Left lung (tissue), 10 donors: Measurements from ENCODE around the gene PCSK5. TPM values are rescaled to one million over a fixed set of nuclear protein-coding genes. Genes with fewer than 3 reads are reported as not detected.

Experiments used
- ATAC-seq: fragments of 200-7000 bp; cut with Tn5 transposase; one replicate; pipeline ENCODE4 v1.9.1; 2020; ENCODE audit warnings: moderate library complexity
- DNase-seq, 4 donors: peaks; one replicate each; pipeline ENCODE4 v3.0.0-alpha.2; 2013 to 2020
- H3K27ac ChIP-seq, 2 donors: fragments of 200-600 bp; sonication (generic) in 1 of 2; one replicate each; pipeline versions ENCODE4 v1.5.0 to v1.8.0; 2020 to 2021
- H3K27me3 ChIP-seq, 2 donors: fragments of 200-600 bp; sonication (generic) in 1 of 2; one replicate each; pipeline versions ENCODE4 v1.5.0 to v1.8.0; 2020 to 2021
- H3K36me3 ChIP-seq, 2 donors: fragments of 200-600 bp; sonication (generic) in 1 of 2; one replicate each; pipeline versions ENCODE4 v1.5.0 to v1.8.0; 2020 to 2021
- H3K4me1 ChIP-seq, 2 donors: fragments of 200-600 bp; one replicate each; pipeline ENCODE4 v1.8.0; 2021
- H3K4me3 ChIP-seq, 2 donors: fragments of 200-600 bp; sonication (generic) in 1 of 2; one replicate each; pipeline versions ENCODE4 v1.5.0 to v1.8.0; 2020 to 2021; ENCODE audit warnings: mild to moderate bottlenecking in 1 of 2
- H3K9me3 ChIP-seq, 2 donors: fragments of 200-600 bp; sonication (generic) in 1 of 2; one replicate each; pipeline versions ENCODE4 v1.5.0 to v1.8.0; 2020 to 2021
- intact Hi-C, 2 donors: fragments of 100-400 bp; cut with DNase I; formaldehyde crosslinking; loops; one replicate each; pipeline versions ENCODE4 v1.11.2 to v1.14.2; 2022
- polyA plus RNA-seq, 6 donors: library from polyadenylated mRNA; unstranded; fragments of 120-200 nt; gene quantifications; one replicate each; pipeline ENCODE4 v1.2.1, GENCODE V29; 2013; ENCODE audit not compliant: insufficient read length in 6 of 6
- total RNA-seq, 2 donors: library from RNA; stranded (reverse); fragmentation: NEBNext Ultra II Directional; extraction: Animal tissue kit (Norgen Biotek cat#: 25700); gene quantifications; one replicate each; pipeline ENCODE4 v1.2.1, GENCODE V29; 2021
- TF ChIP-seq, protein P1 (sequence below), 2 donors: fragments of 200-600 bp; sonication (generic) in 1 of 2; IDR thresholded peaks; one replicate each; pipeline versions ENCODE4 v1.5.0 to v1.8.0; 2021; ENCODE audit warnings: antibody characterized with exemption in 2 of 2
- donor health status: DM: no; HTN: yes; CAD: no.
- donor health status: DM: no; HTN: no; CAD: no.

The PCSK5 gene
- total and polyA plus RNA-seq, 8 donors: 6.8 to 20.3 (median 11.3) TPM

- Histone ChIP-seq H3K4me1 (no peaks in the 10 kb centered on the region), H3K9me3 (no peaks in the 10 kb centered on the region), H3K27me3 (no peaks in the 10 kb centered on the region), H3K27ac (no peak overlapping the region), H3K4me3 (no peak overlapping the region), H3K36me3 (no peaks in the 10 kb centered on the region)
- no peak for ATAC-seq
- intact Hi-C loops: no loop called here
- TF ChIP-seq, protein P1, sequence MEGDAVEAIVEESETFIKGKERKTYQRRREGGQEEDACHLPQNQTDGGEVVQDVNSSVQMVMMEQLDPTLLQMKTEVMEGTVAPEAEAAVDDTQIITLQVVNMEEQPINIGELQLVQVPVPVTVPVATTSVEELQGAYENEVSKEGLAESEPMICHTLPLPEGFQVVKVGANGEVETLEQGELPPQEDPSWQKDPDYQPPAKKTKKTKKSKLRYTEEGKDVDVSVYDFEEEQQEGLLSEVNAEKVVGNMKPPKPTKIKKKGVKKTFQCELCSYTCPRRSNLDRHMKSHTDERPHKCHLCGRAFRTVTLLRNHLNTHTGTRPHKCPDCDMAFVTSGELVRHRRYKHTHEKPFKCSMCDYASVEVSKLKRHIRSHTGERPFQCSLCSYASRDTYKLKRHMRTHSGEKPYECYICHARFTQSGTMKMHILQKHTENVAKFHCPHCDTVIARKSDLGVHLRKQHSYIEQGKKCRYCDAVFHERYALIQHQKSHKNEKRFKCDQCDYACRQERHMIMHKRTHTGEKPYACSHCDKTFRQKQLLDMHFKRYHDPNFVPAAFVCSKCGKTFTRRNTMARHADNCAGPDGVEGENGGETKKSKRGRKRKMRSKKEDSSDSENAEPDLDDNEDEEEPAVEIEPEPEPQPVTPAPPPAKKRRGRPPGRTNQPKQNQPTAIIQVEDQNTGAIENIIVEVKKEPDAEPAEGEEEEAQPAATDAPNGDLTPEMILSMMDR (IDR thresholded peaks at IDR 0.05): no peak
- DNase-seq: no peak
Measured at GRCh38 chr9:76246680-76247079, 356.2 kb downstream of the PCSK5 start.

GRCh38 chr9:76247426-76247825 lies 357.0 kb downstream of the PCSK5 start:
- no peaks in the 10 kb centered on the region for H3K36me3 ChIP-seq
- no peaks in the 10 kb centered on the region for H3K27me3 ChIP-seq
- ATAC-seq (no peak), DNase-seq (no peak)
- TF ChIP-seq, protein P1 (IDR thresholded peaks at IDR 0.05): no peak
- intact Hi-C loops: no loop called here
- H3K4me1 ChIP-seq: no peaks in the 10 kb centered on the region
- H3K4me3 ChIP-seq: no peak overlapping the region
- no peak overlapping the region for H3K27ac ChIP-seq
- no peaks in the 10 kb centered on the region for H3K9me3 ChIP-seq

DNA sequence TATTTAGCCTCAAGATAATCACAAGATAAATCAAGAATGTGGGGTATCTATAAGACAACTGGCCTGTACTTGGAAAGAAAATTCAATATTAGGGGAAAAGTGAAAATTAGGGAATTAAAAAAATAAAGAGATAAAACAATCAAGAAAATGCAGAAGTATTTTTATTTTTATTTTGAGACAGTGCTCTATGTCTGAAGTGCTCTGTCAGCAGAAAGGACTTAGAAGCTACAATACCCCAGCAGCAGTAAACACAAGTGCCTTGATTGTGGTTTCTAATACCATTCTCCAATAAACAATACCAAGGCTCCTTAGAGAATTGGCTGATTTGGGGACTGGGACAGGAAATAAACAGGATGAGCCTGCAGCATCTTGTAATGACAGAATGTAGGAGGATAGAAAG lies 358.8 kb downstream of the PCSK5 start:
- ATAC-seq (no peak), DNase-seq (no peak)
- TF ChIP-seq, protein P1 (IDR thresholded peaks at IDR 0.05): no peak
- Histone ChIP-seq H3K27ac (no peak overlapping the region), H3K36me3 (no peaks in the 10 kb centered on the region), H3K9me3 (no peaks in the 10 kb centered on the region), H3K4me3 (no peak overlapping the region), H3K4me1 (no peaks in the 10 kb centered on the region), H3K27me3 (no peaks in the 10 kb centered on the region)
- intact Hi-C loops: no loop called here

DNA sequence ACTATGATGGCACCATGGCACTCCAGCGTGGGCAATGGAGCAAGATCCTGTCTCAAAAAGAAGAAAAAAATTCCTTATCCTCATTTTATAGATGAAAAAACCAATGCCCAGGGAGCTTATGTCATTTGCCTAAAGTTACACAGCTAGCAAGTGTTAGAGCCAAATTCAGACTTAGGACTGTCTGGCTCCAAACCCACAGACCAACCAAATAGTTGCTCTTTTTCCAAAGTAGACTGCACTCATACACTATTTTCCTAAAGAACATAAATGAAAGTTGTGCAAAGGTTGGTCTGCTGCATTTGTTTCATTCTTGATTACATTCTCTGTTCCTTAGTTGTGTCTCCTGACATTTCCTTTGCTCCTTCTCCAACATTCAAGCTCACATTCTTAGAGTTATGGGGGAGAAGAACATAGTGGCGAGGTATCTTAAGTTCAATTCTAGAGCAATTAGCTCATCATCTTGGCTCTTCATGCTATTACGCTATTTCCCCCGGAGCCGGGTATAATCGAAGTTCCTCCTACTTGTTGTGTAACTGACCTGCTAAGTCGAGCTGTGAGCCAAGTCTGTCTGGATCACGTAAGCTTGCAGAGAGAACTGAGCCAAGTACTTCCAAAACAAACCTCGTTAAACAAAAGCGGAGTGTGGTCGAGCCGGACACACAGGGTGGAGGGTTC lies 365.4 kb downstream of the PCSK5 start:
- no peaks in the 10 kb centered on the region for H3K27me3 ChIP-seq
- DNase-seq: peak in 3 of 4 donors; percentile 64 to 92 (median 68)
- no peak overlapping the region for H3K4me3 ChIP-seq
- no peaks in the 10 kb centered on the region for H3K9me3 ChIP-seq
- ATAC-seq: peak; percentile 90
- intact Hi-C loops: no loop called here
- H3K4me1 ChIP-seq: peaks cover 5 to 10% of the 10 kb centered on the region in 2 donors
- H3K27ac ChIP-seq: peak overlapping the region in 1 of 2 donors; percentile 14
- no peaks in the 10 kb centered on the region for H3K36me3 ChIP-seq
- TF ChIP-seq, protein P1 (IDR thresholded peaks at IDR 0.05): no peak

GRCh38 chr9:76257311-76257710 lies 366.8 kb downstream of the PCSK5 start:
- no peak for ATAC-seq
- intact Hi-C loops: no loop called here

More at GRCh38 chr9:76257311-76257710, 366.8 kb downstream of the PCSK5 start:
- TF ChIP-seq, protein P1 (IDR thresholded peaks at IDR 0.05): no peak
- H3K27me3 ChIP-seq: no peaks in the 10 kb centered on the region
- H3K4me1 ChIP-seq: peaks cover 5 to 10% of the 10 kb centered on the region in 2 donors
- DNase-seq: no peak
- peak overlapping the region in 1 of 2 donors; percentile 14 for H3K27ac ChIP-seq
- H3K4me3 ChIP-seq: no peak overlapping the region
- H3K9me3 ChIP-seq: no peaks in the 10 kb centered on the region
- no peaks in the 10 kb centered on the region for H3K36me3 ChIP-seq
